SKM-1 (cell line): Measurements from ENCODE around the gene EPS15.
"Not testable (repeated sequence)": the region's sequence is repeated elsewhere in the genome, so short reads cannot be mapped to it uniquely, and the experiment has no call there.

Source experiments
- DNase-seq: peaks from one replicate; lab custom pipeline; 2025; ENCODE audit not compliant: unreplicated experiment; lab: John Stamatoyannopoulos, UW

Gene EPS15

GRCh38 chr1:51433269-51433971, 85.6 kb downstream of the EPS15 start:
- DNase-seq = no peak

DNA sequence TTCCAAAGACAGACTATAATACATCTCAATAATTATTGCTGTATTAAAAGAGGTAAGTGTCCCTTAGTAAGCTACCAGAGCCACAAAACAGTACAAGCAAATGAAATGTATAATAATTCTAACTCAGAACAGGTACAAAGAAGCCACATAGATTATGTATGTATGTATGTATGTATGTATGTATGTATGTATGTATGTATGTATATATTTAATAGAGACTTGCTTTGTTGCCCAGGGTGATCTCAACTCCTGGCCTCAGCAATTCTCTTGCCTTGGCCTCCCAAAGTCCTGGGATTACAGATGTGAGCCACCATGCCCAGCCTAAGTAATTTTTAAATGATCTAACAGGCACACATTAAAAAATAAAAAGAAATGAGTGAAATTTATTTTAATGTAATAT, 86.9 kb downstream of the EPS15 start:
- DNase-seq = no peak

DNA sequence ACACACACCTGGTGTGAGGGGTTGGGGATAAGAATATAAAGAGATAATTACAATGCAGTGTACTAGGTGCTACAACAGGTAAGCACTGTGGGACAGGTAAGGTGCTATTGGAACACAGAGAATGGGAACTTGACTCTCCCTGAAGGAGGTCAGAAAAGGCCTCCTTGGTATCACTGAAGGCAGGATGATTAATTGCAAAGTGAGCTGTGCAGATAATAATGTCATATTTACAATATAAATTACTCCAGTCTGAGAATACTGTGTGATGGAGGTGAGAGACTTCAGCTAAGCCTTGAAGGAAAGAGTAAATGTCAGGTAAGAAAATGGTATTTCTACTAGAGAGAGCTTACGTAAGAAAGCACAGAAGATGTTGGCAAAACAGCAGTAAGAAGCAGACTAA, 91.6 kb downstream of the EPS15 start:
- no peak for DNase-seq

DNA sequence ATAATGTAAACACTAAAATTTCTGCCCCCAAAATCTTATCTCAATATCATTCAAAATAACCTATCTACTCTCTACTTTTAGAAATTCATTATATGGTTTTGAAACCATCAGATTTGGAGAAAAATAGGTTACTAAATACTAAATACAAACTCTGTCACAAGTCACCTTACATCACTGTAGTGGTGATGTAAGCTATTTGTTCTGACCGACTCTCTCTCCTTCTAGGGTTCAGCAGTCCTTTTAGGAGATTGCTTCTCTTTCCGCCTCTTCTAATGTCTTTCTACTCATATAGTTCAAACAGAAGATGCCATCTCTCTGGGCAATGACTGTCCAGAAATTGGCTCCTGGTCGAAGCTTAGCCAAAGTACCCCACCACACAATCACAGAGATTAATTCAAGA, 93.1 kb downstream of the EPS15 start:
- no peak for DNase-seq

DNA sequence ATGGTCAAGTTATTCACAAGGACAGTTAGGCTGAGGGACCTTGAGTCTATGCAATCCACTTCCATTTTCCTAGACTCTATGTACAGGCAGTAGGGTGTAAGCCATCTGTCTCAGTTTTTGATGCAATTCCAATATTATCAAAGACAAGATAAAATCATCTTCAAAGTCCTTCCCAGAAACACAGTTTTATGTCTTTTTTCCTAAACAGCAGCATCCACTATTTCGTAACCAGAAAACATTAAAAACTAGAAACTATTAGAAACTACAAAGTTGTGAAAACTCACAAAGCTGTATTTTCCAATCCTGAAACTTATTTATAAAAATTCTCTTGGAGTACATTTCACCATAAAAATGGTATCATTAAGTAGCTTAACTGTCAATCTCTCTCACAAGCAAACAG, 93.8 kb downstream of the EPS15 start:
- DNase-seq = no peak

DNA sequence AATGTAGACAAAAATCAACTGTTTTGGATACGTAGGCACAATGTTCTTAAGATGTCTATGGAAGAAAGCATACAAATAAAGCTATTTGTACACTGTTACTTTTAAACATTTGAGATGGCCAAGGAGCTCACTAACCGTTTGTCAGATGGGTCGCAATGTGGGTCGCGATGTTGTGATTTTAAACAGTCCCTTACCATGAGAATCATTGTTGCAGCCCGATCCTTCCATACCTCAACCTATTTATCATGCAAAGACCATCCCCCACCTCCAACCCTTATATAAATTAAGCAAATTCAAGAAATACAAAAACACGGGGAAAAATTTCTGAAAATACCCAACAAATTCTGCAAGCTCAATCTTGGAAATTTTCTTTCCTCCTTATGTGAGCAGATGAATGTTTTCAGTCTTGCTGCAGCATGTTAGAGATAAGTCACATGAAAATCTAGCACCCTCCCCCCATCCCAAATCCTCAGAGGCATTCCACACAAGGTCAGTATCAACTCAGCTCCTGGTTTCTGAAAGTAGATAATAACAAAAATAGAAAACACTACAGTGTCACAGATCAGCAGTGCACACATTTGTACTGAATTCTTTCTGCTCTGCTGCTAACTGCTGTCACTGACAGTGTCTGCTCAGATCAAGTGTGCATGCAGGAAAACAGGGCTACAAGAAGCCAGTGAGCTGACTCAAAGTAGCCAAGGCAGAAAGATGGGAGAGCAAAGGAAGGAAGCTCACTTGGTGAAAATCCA, 95.8 kb downstream of the EPS15 start:
- no peak for DNase-seq

DNA sequence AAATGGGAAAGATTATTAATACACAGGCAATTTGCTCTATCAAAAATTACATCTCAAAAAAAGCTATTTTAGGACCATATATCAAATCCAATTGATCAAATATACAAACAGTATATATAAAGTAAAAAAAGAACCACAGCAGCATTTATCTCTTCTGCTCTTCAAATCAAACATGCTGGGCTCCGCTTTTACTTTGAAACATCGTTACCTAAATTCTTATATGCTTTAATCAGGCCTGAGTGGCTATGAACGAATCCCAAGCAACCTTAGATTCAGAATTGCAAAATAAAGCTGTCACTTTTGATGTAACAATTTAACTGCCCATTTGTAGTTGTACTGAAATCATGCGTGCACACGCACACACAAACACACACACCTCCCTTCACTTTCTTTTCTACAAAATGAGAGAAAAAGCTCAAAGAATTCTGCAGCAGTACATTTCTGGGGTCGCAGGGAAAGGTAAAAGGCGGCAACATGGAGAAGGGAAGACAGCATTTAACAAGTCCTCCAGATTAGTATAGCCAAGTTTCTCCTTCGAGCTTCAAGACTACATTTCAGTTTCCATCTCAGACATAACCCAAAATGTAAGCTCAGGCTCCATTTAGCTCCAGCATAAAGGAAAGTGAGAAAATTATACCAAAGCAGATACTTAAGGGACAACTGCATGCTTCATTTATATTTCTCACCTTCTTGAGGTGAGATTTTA, 96.5 kb downstream of the EPS15 start:
- no peak for DNase-seq

DNA sequence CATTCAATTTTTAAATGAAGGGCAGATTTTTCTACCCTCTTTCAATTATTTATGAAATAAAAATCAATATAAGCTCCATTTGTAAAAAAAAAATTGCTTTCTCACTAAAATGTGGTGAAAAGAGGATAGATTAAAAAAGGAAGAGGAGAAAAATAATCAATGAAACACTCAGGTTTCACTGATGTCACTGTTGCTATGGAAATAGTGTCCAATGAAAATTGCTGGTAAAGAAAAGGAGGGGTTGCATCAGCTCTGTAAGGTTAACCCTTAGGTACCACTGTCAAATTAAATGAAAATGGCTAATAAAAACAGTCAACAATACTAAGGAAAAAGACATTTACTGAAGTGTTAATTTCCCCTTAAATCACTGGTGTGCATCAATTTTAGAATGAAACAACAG, 97.1 kb downstream of the EPS15 start:
- peak; percentile 37 for DNase-seq

- no peak for DNase-seq
These were observed 98.0 kb downstream of the EPS15 start for GRCh38 chr1:51420867-51421627.

DNA sequence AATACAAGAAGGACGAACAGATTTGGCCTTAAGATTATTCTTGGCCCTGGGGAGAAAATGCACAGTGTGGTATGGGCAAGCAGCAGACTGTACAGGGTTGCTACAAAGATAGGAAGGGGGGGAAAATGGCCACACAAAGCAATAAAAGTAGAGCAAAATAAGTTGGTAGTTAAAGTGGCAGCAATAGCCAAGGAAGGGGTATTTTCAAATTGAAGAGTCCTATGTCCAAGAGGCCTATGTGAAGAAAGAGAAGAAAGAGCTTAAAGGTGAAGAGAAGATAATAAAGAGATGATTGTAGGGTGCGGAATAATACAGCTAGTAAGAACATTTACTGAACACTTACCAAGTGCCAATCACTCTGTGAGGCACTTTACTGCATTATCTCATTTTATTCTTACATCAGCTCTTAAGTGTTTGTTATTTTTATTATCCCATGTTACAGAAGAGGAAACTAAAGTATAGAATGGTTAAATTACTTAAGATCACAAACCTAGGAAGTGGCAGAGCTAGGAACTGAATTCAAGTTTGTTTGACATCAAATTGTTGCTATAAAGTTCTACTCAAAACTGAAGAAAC, 100.6 kb downstream of the EPS15 start:
- no peak for DNase-seq

- DNase-seq = no peak
These were observed 101.3 kb downstream of the EPS15 start for GRCh38 chr1:51417496-51418383.

DNA sequence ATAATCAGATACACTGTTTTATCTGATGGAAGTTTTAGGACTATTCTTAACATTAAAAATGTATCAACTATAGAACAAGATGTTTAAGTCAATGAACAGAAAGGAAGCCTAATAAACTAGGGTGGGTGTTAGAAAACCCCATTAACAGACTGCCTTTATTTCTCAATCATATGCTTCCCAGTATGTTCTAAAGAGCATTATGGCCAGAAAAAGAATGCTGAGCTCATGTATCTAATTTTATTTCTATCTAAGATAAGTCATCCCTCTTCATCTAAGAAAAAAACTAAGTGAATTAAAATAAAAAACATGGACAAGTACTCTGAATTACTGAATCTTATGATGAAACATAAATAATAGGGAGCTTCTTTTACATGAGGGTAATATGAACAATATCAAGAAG, 102.2 kb downstream of the EPS15 start:
- DNase-seq = no peak

- DNase-seq = no peak
These were observed 103.1 kb downstream of the EPS15 start for GRCh38 chr1:51415963-51416362.

DNA sequence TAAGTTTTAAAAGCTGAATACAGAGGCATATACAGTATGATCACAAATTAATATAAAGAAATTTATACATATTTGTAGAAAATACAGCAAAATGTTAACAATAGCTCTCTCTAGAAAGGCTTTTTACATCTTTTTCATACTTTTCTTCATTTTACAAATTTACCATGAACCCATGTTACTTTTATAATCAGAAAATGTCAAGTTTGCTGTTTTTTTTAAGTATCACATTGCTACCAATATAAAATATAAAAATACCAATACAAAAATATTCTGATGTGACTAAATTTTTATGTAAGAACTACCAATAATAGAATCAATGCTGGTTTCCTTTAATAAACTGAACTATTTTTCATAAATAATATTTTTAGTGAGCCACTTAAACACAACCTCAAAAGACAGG, 104.3 kb downstream of the EPS15 start:
- DNase-seq = no peak

- not testable (repeated sequence) for DNase-seq
These were observed 107.2 kb downstream of the EPS15 start for GRCh38 chr1:51411820-51412219.

GRCh38 chr1:51410568-51411460, 108.3 kb downstream of the EPS15 start:
- DNase-seq = no peak

- DNase-seq = not testable (repeated sequence)
These were observed 109.1 kb downstream of the EPS15 start for GRCh38 chr1:51409755-51410541.

- DNase-seq = no peak
These were observed 126.8 kb downstream of the EPS15 start for GRCh38 chr1:51392241-51392640.
